Lower lobe of right lung (tissue), 2 donors: ENCODE data around the gene CAMSAP1. TPM values are rescaled to one million over a fixed set of nuclear protein-coding genes. Genes with fewer than 3 reads are reported as not detected.
"Not testable (repeated sequence)": the region's sequence is repeated elsewhere in the genome, so short reads cannot be mapped to it uniquely, and the experiment has no call there.

Experiments used
- ATAC-seq, 2 donors: fragments of 200-7000 bp; cut with Tn5 transposase; one replicate each; pipeline ENCODE4 v1.9.1; 2020 to 2022; ENCODE audit warnings: mild to moderate bottlenecking in 2 of 2, moderate library complexity in 2 of 2
- DNase-seq: peaks from one replicate; pipeline ENCODE4 v3.0.0-alpha.2; 2020
- H3K27ac ChIP-seq: fragments of 200-600 bp; one replicate; pipeline ENCODE4 v1.8.0; 2022
- H3K27me3 ChIP-seq: fragments of 200-600 bp; one replicate; pipeline ENCODE4 v1.8.0; 2022; ENCODE audit warnings: low read depth
- H3K36me3 ChIP-seq: fragments of 200-600 bp; one replicate; pipeline ENCODE4 v1.8.0; 2022; ENCODE audit warnings: mild to moderate bottlenecking
- H3K4me1 ChIP-seq: fragments of 200-600 bp; one replicate; pipeline ENCODE4 v1.8.0; 2022
- H3K4me3 ChIP-seq: fragments of 200-600 bp; one replicate; pipeline ENCODE4 v1.8.0; 2022; ENCODE audit warnings: mild to moderate bottlenecking
- H3K9me3 ChIP-seq: fragments of 200-600 bp; one replicate; pipeline ENCODE4 v1.8.0; 2022
- CTCF ChIP-seq: fragments of 200-600 bp; IDR thresholded peaks from one replicate; pipeline ENCODE4 v1.8.0; 2022; ENCODE audit warnings: antibody characterized with exemption, mild to moderate bottlenecking
- intact Hi-C: fragments of 100-400 bp; cut with DNase I; formaldehyde crosslinking; loops from one replicate; pipeline ENCODE4 v1.11.0; 2022
- total RNA-seq: library from RNA; stranded (reverse); fragmentation: NEBNext Ultra II Directional; extraction: Animal tissue kit (Norgen Biotek cat#: 25700); gene quantifications from one replicate; pipeline ENCODE4 v1.2.1, GENCODE V29; 2021
- donor health status: DM: no; HTN: yes; CAD: no; lungs with severe emphysema.

Gene CAMSAP1
- total RNA-seq, 1 donor from 2014 or later = 34.4 TPM

- ATAC-seq (no peak), DNase-seq (no peak)
- Histone ChIP-seq H3K36me3 (peaks cover 76% of the 10 kb centered on the region), H3K9me3 (no peaks in the 10 kb centered on the region), H3K4me1 (no peaks in the 10 kb centered on the region), H3K27ac (no peak overlapping the region), H3K27me3 (no peaks in the 10 kb centered on the region), H3K4me3 (no peak overlapping the region)
- no peak for TF ChIP-seq CTCF
- intact Hi-C loops = no loop called here
Measured at GRCh38 chr9:135951889-135952663, 44.7 kb upstream of the CAMSAP1 start.

DNA sequence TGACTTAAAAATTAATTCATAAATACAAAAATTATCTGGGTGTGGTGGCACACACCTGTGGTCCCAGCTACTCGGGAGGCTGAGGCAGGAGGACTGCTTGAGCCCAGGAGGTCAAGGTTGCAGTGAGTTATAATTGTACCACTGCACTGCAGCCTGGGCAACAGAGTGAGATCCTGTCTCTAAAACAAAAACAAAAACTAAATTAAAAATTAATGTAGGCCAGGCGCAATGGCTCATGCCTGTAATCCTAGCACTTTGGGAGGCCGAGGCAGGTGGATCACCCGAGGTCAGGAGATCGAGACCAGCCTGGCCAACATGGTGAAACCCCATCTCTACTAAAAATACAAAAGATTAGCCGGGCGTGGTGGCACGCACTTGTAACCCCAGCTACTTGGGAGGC is 44.0 kb upstream of the CAMSAP1 start:
- H3K36me3 ChIP-seq = peaks cover 84% of the 10 kb centered on the region
- ATAC-seq, H3K4me1 ChIP-seq, H3K4me3 ChIP-seq, H3K9me3 ChIP-seq, H3K27ac ChIP-seq, intact Hi-C loops, H3K27me3 ChIP-seq, DNase-seq: not testable (repeated sequence)

- H3K4me1 ChIP-seq, H3K4me3 ChIP-seq, intact Hi-C loops, H3K27ac ChIP-seq, H3K27me3 ChIP-seq, H3K9me3 ChIP-seq, ATAC-seq, DNase-seq: not testable (repeated sequence)
- H3K36me3 ChIP-seq = peaks cover 89% of the 10 kb centered on the region
Measured at GRCh38 chr9:135950841-135951240, 43.5 kb upstream of the CAMSAP1 start.

DNA sequence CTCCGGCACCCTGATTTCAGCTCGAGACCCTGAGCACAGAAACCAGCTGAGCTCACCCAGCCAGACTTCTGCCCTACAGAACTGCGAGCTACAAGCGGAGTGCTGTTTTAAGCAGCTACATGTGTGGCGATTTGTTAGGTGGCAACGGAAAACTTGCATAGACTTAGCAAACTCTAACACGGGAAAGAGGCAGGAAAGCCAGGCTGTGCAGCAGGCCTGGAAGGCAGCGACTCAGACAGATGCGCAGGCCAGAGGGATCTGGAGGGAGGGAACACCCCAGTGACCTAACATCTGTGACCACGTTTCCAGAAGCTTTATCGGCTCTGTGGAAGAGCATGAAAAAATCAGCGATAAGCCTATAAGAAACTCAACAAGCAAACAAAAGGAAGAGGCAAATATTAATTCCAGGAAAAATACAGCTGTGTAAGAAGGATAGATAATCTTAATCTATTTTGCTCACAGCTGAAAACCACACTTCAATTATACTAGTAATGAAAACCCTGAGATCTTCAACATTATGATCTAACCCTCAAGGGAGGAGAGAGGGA is 42.9 kb upstream of the CAMSAP1 start:
- DNase-seq = no peak
- Histone ChIP-seq H3K27ac (no peak overlapping the region), H3K4me1 (no peaks in the 10 kb centered on the region), H3K27me3 (no peaks in the 10 kb centered on the region), H3K9me3 (no peaks in the 10 kb centered on the region), H3K36me3 (peaks cover 95% of the 10 kb centered on the region), H3K4me3 (no peak overlapping the region)
- no peak for TF ChIP-seq CTCF
- intact Hi-C loops = no loop called here
- ATAC-seq = no peak

DNA sequence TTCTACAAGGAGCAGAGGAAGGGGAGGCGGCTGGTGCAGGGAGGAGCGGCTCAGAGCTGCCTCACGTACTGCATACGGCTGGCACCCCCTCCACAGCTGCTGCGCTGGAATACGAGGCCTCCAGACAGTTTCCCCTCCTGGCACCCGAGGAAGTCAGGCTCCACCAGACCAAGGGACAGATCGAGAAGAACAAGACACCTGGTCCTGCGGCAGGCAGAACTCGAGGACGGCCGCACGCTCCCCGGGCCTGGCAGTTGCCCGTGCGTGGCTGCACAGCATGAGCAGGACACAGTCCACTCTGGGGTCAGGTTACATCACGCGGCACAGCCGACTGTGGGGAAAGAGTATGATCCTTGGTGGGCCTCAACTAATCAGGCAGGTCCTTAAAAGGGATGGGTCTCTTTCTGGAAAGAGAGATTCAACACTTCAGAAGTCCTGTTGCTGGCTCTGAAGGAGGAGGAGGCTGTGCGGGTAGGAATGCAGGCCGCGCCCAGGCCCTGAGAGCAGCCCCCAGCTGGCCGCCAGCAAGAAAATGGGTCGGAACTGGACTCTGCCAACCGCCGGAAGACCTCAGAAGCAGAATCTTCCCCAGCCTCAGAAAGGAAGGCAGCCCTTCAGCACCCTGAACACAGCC is 42.3 kb upstream of the CAMSAP1 start:
- TF ChIP-seq CTCF = no peak
- ATAC-seq = no peak
- no peaks in the 10 kb centered on the region for H3K9me3 ChIP-seq
- intact Hi-C loops = no loop called here
- H3K36me3 ChIP-seq = peaks cover 95% of the 10 kb centered on the region
- DNase-seq = no peak
- no peak overlapping the region for H3K27ac ChIP-seq
- H3K4me3 ChIP-seq = no peak overlapping the region
- H3K4me1 ChIP-seq = no peaks in the 10 kb centered on the region
- no peaks in the 10 kb centered on the region for H3K27me3 ChIP-seq

- H3K36me3 ChIP-seq = peaks cover 95% of the 10 kb centered on the region
- no peaks in the 10 kb centered on the region for H3K27me3 ChIP-seq
- H3K4me1 ChIP-seq = no peaks in the 10 kb centered on the region
- no peak for TF ChIP-seq CTCF
- no peak overlapping the region for H3K27ac ChIP-seq
- DNase-seq = no peak
- no peak overlapping the region for H3K4me3 ChIP-seq
- intact Hi-C loops = no loop called here
- H3K9me3 ChIP-seq = no peaks in the 10 kb centered on the region
- ATAC-seq = no peak
Measured at GRCh38 chr9:135948968-135949367, 41.6 kb upstream of the CAMSAP1 start.
